Neuron (in vitro differentiated cells): ENCODE results near the gene MNT.
A peak's percentile ranks its signal among the peaks of the same experiment; 100 is the strongest.

Experiments used
- H2AFZ ChIP-seq: one replicate; pipeline ENCODE4 v1.6.1; 2013; ENCODE audit warnings: low read depth, mild to moderate bottlenecking, inconsistent platforms, low read length, moderate library complexity
- H3K27me3 ChIP-seq: one replicate; pipeline ENCODE4 v1.6.1; 2013; ENCODE audit warnings: low read length; ENCODE audit not compliant: insufficient read depth
- H3K36me3 ChIP-seq: one replicate; pipeline ENCODE4 v1.6.1; 2013; ENCODE audit warnings: low read length; ENCODE audit not compliant: insufficient read depth
- H3K4me1 ChIP-seq: one replicate; pipeline ENCODE4 v1.6.1; 2013; ENCODE audit warnings: low read length; ENCODE audit not compliant: insufficient read depth
- H3K4me3 ChIP-seq: 2 replicates; pipeline ENCODE4 v1.5.1; 2013; ENCODE audit warnings: mild to moderate bottlenecking, low read length, moderate library complexity
- H3K9me3 ChIP-seq: one replicate; pipeline ENCODE4 v1.6.1; 2013; ENCODE audit warnings: low read length

Gene MNT

GRCh38 chr17:2435181-2435741 is 34.4 kb upstream of the MNT start:
- Histone ChIP-seq H3K4me3 (peak overlapping the region; percentile 28), H3K27me3 (no peaks in the 10 kb centered on the region), H2AFZ (peak overlapping the region; percentile 16), H3K9me3 (no peaks in the 10 kb centered on the region), H3K36me3 (peaks cover 22% of the 10 kb centered on the region), H3K4me1 (peaks cover 34% of the 10 kb centered on the region)

DNA sequence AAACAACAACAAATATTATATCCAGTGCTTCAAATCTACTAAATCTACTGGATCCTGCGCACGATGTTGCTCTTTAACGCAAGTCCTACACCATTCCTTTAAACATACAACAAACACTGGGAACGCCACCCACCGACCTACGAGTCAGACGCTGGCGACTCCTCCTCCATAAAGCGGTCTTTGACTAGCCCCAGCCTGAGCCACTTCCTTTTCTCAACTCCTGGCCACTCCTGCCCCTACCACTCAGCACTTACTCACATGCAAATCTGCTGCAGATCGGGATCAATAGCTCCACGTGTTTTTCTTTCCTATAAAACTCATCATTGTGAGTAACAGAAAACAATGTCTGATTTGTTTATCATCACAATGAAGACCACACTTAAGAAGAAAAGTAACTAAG is 32.8 kb upstream of the MNT start:
- H3K27me3 ChIP-seq, result no peaks in the 10 kb centered on the region
- H3K4me3 ChIP-seq, result no peak overlapping the region
- peaks cover 19% of the 10 kb centered on the region for H3K36me3 ChIP-seq
- H3K9me3 ChIP-seq, result no peaks in the 10 kb centered on the region
- peaks cover 34% of the 10 kb centered on the region for H3K4me1 ChIP-seq
- no peak overlapping the region for H2AFZ ChIP-seq

- no peak overlapping the region for H3K4me3 ChIP-seq
- H3K9me3 ChIP-seq, result no peaks in the 10 kb centered on the region
- H2AFZ ChIP-seq, result no peak overlapping the region
- peaks cover 4% of the 10 kb centered on the region for H3K36me3 ChIP-seq
- no peaks in the 10 kb centered on the region for H3K27me3 ChIP-seq
- H3K4me1 ChIP-seq, result peaks cover 5% of the 10 kb centered on the region
Measured at GRCh38 chr17:2427910-2428309, 27.1 kb upstream of the MNT start.

- H3K27me3 ChIP-seq, result no peaks in the 10 kb centered on the region
- H3K9me3 ChIP-seq, result no peaks in the 10 kb centered on the region
- H3K4me3 ChIP-seq, result no peak overlapping the region
- H2AFZ ChIP-seq, result no peak overlapping the region
- no peaks in the 10 kb centered on the region for H3K36me3 ChIP-seq
- H3K4me1 ChIP-seq, result peaks cover 4% of the 10 kb centered on the region
Measured at GRCh38 chr17:2427215-2427614, 26.4 kb upstream of the MNT start.

DNA sequence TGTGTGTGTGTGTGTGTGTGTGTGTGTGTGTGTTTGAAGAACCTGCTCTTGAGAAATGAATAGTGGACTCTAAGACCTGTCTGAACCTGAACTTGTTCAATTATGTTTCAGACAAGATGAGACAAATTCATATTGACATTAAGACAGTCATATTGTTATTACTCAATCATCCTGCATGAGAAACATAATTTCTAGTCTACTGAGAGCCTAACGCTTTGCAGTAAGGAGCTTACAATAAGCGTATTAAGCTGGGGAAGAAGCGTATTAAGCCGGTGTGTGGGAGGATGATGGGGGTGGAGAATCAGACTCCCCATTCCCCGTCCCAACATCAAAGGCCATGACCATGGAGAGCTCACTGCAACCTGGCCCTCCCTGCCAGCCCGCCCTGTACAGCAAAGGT is 22.4 kb upstream of the MNT start:
- H3K9me3 ChIP-seq, result no peaks in the 10 kb centered on the region
- H3K27me3 ChIP-seq, result no peaks in the 10 kb centered on the region
- peaks cover 8% of the 10 kb centered on the region for H3K4me1 ChIP-seq
- peaks cover 16% of the 10 kb centered on the region for H3K36me3 ChIP-seq
- H2AFZ ChIP-seq, result no peak overlapping the region
- H3K4me3 ChIP-seq, result no peak overlapping the region

GRCh38 chr17:2421315-2422147 is 20.7 kb upstream of the MNT start:
- Histone ChIP-seq H3K36me3 (peaks cover 16% of the 10 kb centered on the region), H3K4me3 (no peak overlapping the region), H3K27me3 (no peaks in the 10 kb centered on the region), H3K9me3 (no peaks in the 10 kb centered on the region), H3K4me1 (peaks cover 26% of the 10 kb centered on the region), H2AFZ (no peak overlapping the region)

GRCh38 chr17:2420176-2420575 is 19.3 kb upstream of the MNT start:
- Histone ChIP-seq H3K9me3 (no peaks in the 10 kb centered on the region), H3K27me3 (no peaks in the 10 kb centered on the region), H3K4me1 (peaks cover 35% of the 10 kb centered on the region), H3K36me3 (peaks cover 17% of the 10 kb centered on the region), H2AFZ (no peak overlapping the region), H3K4me3 (no peak overlapping the region)

DNA sequence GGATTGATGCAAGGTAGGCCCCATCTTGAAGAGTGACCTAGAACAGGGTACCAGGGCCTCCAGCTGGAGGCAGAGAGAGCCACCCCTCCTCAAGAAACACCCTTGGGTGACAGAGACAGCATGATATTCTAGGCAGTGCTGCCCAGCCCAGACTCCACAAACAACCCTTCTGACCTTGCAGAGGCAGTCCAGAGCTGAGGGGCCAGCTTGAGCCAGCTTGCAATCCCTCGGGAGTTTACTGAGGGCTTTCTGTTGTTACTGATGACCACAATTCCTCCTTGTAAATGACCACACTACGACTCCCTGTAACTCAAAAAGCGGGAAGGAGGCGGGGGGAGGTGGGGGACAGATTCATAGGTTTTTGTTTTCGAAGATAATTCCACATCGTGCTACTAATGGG is 18.6 kb upstream of the MNT start:
- no peak overlapping the region for H3K4me3 ChIP-seq
- H3K27me3 ChIP-seq, result no peaks in the 10 kb centered on the region
- H2AFZ ChIP-seq, result no peak overlapping the region
- peaks cover 35% of the 10 kb centered on the region for H3K4me1 ChIP-seq
- peaks cover 21% of the 10 kb centered on the region for H3K36me3 ChIP-seq
- no peaks in the 10 kb centered on the region for H3K9me3 ChIP-seq

DNA sequence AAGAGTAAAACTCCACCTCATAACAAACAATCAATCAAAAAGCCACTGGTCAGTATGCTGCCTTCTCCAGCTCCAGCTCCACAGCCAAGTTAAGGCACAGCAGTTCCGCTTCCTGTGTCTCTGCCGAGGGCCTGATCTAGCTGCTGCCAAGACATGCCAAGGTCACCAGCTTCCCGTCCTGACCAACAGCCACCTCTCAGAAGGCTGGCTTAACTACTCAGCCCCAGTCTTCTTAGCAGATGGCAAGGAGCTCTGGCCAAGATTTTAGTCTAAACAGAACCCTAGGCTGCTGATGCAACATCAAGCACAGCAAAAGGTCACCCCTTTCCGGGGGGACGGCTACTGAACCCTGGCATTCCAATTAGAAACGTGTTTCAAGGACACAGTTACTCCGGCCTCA is 17.7 kb upstream of the MNT start:
- Histone ChIP-seq H3K4me1 (peaks cover 32% of the 10 kb centered on the region), H3K4me3 (no peak overlapping the region), H3K27me3 (no peaks in the 10 kb centered on the region), H2AFZ (no peak overlapping the region), H3K9me3 (no peaks in the 10 kb centered on the region), H3K36me3 (peaks cover 29% of the 10 kb centered on the region)

DNA sequence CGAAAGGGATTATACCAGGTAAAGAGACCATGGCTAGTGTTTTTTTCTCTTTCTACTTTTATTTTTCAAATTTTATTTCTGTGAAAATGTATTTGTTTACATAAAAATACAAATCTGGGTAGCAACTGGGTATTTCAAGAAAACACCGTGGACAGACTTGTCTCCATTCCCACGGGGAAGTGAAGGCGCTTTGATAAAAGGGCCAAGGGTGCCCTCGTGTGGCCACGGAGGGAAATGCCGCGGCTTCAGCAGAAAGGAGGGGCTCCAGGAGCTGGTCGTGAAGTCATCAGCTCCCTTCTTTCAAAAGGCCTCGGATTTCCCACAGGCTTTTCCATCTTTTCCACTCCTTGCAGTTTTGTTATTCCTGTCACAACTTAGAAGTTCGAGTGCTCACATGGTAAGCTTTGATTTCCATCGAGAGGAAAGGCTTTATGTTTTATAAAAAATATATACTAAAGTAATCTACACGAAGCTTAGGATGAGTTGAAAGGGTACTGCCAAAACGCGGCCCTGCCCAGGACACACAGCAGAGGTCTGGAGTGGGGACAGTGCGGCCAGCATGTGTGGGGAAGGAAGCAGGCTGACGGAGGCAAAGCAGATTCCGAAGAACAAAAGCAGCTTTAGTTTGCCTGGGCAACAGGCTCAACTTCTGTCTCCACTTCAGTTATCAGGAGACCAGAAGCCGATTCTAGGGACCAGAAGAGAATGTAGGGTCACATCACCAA is 15.3 kb upstream of the MNT start:
- Histone ChIP-seq H3K36me3 (peaks cover 26% of the 10 kb centered on the region), H3K27me3 (no peaks in the 10 kb centered on the region), H2AFZ (no peak overlapping the region), H3K9me3 (no peaks in the 10 kb centered on the region), H3K4me1 (peaks cover 36% of the 10 kb centered on the region), H3K4me3 (peak overlapping the region; percentile 1)

- Histone ChIP-seq H3K9me3 (no peaks in the 10 kb centered on the region), H3K4me3 (no peak overlapping the region), H3K4me1 (peaks cover 36% of the 10 kb centered on the region), H3K27me3 (no peaks in the 10 kb centered on the region), H2AFZ (no peak overlapping the region), H3K36me3 (peaks cover 26% of the 10 kb centered on the region)
Measured at GRCh38 chr17:2415081-2415480, 14.2 kb upstream of the MNT start.

GRCh38 chr17:2414446-2415064 is 13.7 kb upstream of the MNT start:
- Histone ChIP-seq H3K4me1 (peaks cover 36% of the 10 kb centered on the region), H3K4me3 (no peak overlapping the region), H2AFZ (no peak overlapping the region), H3K27me3 (no peaks in the 10 kb centered on the region), H3K36me3 (peaks cover 21% of the 10 kb centered on the region), H3K9me3 (no peaks in the 10 kb centered on the region)

DNA sequence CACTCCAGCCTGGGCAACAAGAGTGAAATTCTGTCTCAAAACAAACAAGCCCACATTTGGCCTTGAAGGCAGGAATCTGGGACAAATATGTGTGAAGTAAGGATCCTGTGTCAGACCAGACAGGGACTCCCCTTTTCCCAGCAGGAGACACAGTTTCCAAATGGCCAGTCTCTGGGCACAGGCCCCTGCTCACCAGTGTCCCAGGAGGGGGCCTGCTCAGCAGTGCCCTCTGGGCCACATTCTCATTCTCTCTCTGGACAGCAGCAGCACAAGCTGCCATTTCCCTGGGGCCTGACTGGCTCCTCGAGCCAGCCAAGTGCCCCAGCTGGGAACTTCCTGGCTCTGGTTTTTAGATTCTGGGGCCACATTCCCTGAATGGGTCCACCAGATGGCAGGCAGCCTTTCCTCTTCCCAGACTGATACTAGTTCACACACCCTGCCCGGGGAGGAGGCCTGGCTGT is 11.7 kb upstream of the MNT start:
- Histone ChIP-seq H3K4me1 (peaks cover 26% of the 10 kb centered on the region), H3K27me3 (no peaks in the 10 kb centered on the region), H3K9me3 (no peaks in the 10 kb centered on the region), H3K36me3 (peaks cover 18% of the 10 kb centered on the region), H3K4me3 (no peak overlapping the region), H2AFZ (no peak overlapping the region)
